Activated effector memory CD4-positive, alpha-beta T cell treated with anti-CD3 and anti-CD28 coated beads, Interleukin-2, amount 50 U/mL, for 16 hours (primary cell): Measurements from ENCODE around the gene EIF1.
"Not testable (repeated sequence)": the region's sequence is repeated elsewhere in the genome, so short reads cannot be mapped to it uniquely, and the experiment has no call there.

Experiments used
- DNase-seq: peaks from one replicate; pipeline ENCODE4 v3.0.0-alpha.2; 2020

Gene EIF1

DNA sequence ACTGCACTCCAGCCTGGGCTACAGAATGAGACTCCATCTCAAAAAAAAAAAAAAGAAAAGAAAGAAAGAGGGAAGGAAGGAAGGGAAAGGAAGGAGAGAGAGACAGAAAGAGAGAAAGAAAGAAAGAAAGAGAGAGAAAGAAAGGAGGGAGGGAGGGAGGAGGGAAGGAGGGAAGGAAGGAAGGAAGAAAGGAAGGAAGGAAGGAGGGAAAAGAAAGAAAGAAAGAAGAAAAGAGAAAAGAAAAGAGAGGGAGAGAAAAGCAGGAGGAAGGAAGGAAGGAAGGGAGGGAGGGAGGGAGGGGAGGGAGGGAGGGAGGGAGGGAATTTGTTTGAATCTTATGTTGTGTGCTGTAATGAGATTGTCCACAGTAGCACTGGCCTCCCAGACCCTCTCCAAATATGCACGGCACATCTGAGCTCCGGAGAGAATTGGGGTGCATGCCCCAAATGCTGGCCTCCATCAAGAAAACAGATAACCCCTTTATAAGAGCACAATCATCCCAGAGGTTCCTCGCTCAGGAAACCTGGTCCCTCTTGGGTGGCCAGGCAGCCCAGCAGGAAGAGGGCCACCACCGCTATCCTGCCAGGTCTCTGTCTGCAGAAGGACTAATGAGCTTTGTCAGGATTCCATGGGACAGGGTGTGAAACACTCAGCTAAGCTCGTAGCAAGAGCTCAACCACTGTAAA lies 8.8 kb upstream of the EIF1 start:
- no peak for DNase-seq

DNA sequence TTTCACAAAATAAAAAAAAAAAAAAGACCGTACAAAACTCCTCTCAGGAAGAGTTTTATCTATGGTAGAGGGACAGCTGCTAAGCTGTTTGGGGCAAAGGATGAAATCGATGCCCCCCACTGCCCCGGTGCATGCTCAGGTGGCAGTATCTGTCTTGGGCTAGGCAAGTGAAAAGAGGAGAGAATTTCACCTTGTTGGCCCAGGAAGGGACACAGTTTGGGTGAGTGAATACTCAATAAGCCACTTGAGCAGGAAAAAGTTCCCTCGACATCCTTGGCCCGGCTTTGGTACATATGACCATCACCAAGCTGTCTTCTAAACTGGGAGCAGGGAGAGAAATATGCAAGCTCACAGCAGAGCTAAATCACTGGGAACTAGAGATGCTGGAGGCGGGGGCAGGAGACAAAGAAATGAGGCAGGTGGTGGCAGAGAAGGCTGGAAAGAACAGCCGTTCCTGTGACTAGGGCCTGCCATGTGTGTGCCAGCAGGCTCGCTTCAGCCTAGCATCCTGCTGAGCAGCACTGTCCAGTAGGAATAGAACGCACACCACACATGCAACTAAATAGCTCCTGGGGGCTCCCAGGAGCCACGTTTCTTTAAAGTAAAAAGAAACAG lies 8.2 kb upstream of the EIF1 start:
- no peak for DNase-seq

DNA sequence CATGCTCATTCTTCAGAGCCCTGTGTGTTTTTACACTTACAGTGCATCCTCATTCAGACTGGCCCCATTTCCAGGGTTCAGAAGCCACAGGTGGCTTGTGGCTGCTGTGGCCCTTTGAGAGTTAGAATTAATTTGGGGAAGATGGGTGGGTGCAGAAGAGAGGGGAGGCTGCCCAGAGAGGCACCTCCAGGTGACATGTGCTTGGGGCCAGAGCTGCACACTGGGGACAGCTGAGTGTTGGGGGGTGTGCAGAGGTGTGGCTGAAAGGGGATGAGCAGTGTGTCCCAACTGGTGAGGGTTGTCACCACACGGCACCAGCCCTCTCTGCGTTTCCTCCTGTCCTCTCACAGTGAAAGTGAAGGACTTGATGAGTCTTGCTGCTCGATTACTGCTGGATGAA lies 6.9 kb upstream of the EIF1 start:
- DNase-seq: no peak

DNA sequence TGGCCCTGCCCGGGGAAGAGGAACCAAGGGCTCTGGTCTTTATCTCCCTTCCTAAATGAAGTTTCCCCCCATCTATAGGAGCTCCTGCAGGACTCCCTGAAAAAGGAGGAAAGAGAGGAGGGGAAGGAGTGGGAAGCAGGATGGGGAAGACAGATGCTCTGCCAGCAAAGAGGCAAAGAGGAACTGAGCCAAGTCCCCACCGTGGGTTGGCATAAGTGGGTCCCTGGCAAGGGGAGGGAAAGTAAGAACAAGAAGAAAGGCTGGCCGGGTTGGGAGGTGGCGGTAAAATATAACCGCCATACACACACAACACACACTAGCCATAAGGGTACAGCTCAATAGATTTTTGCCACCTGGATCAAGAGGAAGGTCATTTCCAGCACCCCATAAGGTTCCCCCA lies 6.1 kb upstream of the EIF1 start:
- DNase-seq: no peak

DNA sequence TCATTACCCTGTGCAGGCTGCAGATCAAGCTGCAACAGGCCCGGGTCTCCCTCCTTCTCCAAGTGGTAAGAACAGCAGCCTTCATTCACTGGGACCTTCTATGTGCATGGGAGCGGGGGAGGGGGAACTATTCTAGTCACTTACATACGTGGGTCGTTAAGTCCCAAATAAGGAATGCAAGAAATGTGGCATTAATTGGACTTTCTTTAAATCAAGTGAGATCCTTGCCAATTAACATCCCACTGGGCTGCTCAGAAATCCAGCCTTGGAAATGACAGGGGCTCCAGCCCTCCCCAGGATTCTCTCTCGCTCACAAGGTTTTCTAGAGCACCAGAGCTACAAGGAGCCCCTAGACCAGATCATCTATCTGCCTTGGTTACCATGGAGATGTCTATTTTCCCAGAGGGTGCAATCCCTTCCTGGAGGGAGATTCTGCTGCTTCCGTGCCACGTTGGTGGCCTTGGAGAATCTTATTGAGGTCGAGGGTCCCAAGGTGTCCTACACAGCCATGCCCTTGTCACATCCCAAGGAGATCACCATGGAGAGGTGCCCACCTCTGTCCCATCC lies 5.2 kb upstream of the EIF1 start:
- DNase-seq: no peak

DNA sequence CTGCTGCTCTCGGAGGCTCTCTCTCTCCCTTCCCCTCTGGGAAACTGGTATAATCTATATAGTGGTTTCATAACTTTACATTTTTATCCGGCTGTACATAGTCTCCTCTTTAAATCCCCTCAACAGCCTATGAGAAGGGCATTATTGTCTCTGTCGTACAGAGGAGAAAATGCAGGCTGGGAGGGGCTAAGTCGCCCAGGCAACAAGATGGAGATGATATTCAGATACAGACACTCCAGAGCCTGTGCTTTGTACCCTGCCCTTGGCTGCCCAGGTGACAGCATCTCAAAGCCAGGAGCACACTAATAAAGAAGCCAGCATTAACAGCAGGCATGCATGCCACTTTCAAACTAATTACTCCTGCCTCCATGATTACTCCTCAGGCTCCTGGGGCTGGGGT lies 4.7 kb upstream of the EIF1 start:
- no peak for DNase-seq

DNA sequence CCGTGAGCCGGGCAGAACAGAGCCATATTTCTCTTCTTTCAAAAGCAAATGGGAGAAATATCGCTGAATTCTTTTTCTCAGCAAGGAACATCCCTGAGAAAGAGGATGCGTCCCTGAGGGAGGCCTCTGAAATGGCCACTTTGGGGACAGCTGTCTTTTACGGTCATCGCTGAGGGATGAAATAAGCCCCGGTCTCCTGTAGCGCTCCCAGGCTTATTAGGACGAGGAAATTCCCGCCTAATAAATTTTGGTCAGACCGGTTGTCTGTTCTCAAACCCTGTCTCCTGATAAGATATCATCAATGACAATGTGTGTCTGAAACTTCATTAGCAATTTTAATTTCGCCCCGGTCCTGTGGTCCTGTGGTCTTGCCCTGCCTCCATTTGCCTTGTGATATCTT lies 2.9 kb upstream of the EIF1 start:
- DNase-seq: not testable (repeated sequence)

DNA sequence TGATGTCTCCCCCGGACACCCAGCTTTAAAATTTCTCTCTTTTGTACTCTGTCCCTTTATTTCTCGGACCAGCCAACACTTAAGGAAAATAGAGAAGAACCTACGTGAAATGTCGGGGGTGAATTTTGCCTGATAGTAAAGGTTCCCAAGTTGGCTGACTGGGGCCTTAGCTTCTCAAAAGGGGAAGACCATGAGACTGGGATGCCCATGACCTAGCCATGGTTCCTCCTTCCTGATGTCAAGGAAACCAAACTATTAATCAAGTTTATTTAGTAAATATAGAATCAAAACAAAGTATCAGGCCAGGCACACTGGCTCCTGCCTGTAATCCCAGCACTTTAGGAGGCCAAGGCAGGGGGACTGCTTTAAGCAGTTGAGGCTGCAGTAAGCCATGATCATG lies 2.4 kb upstream of the EIF1 start:
- no peak for DNase-seq

DNA sequence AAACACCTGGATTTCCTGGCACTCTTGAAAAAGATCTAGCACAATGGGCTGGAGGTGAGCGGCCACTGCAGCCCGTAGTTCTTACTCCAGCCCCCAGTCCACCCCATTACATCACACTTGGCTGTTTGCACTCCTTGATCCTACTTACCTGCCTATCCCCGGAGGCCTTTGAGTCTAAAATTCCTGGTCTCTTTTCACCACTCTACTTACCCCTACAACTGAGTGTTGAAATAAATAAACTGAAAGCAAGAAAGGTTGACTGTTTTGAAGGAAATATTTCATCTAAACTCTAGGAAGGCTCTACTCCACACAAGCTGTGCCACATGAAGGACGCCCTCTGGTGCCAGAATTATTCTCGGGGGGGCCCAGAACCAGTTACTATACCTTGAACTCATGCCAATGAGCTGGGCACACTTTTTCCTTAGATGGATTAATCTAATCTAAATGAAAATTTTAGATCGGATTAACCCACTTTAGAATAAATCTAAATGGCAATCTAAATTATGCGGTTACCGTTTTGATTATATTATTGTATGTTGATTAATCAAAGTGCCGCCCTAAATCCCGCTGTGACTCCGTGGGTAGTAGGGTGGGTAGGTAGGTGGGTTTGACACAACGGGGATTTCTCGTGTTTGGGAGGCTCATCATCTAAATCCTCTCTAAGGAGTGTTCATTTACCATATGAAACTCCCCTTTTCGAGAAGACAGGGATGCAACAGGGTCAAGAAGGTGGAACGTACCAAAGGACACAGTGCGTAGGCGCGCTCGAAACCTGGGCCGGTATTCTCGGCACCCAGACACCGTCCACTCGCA lies 651 bp upstream of the EIF1 start:
- peak; percentile 87 for DNase-seq

DNA sequence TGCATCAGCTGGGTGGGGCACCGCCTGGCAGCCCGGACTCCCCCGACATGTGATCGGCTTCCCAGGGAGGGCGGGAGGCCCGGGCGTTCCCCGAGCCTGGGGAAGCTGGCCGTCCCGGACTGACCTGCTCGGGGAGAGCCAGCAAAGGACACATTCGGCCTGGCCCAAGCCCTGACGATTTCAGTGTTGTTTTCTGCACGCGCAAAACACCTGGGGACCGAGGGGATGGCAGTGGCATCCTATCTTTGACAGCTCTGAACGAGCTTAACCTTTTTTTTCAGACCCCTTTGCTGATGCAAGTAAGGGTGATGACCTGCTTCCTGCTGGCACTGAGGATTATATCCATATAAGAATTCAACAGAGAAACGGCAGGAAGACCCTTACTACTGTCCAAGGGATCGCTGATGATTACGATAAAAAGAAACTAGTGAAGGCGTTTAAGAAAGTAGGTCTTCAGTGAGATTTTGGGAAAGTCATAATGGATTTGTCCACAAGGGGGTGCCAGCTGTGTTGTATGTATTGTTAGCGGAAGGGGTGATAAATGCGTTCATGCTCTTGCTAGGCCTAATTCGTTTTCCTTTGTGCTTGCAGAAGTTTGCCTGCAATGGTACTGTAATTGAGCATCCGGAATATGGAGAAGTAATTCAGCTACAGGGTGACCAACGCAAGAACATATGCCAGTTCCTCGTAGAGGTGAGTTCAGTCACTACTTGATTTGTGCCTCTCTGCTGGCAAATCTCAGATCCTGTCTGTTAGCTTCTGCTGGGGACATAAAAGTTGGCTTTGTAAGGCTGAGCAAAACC lies 1.0 kb downstream of the EIF1 start:
- peak; percentile 74 for DNase-seq

DNA sequence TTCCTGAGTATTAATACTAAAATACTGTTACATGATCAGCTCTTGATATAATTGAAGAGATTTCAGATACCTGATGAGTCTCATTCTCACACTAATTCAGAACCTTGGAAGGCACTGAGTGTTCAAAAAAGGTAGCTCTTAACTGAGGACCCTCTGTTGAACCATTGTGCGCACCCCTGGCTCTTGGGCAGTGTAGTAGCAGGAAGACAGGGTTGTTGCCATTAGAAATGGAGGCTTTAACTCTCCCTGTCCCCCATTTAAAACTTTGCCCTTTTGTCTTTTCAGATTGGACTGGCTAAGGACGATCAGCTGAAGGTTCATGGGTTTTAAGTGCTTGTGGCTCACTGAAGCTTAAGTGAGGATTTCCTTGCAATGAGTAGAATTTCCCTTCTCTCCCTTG lies 1.8 kb downstream of the EIF1 start:
- DNase-seq: no peak

DNA sequence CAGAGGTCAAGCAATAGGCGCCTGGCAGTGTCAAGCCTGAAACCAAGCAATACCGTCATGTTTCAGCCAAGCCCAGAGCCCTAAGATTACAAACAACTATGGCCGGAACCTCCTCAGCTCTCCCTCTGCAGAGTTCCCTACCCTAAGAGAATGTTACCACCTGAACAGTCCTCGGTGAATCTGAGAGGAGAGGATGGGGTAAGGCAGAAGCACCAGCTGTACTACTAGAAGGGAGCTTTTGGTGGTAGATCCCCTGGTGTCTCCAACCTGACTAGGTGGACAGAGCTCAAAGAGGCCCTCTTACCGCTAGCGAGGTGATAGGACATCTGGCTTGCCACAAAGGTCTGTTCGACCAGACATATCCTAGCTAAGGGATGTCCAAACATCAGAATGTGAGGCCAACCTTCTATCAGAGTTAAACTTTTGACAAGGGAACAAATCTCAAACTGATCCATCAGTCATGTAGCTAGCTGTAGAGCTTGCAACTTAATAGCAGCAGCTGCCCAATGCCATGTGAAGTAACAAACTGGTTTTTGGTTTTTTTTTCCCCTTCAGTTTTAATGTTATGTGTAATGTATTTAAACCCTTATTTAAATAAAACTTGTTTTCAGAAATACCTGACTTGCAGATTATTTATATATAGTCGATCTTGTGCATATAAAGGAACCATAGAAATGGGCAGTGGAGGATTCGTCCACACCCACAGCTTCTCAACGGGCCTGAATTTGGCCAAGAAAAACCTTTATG lies 2.5 kb downstream of the EIF1 start:
- no peak for DNase-seq

DNA sequence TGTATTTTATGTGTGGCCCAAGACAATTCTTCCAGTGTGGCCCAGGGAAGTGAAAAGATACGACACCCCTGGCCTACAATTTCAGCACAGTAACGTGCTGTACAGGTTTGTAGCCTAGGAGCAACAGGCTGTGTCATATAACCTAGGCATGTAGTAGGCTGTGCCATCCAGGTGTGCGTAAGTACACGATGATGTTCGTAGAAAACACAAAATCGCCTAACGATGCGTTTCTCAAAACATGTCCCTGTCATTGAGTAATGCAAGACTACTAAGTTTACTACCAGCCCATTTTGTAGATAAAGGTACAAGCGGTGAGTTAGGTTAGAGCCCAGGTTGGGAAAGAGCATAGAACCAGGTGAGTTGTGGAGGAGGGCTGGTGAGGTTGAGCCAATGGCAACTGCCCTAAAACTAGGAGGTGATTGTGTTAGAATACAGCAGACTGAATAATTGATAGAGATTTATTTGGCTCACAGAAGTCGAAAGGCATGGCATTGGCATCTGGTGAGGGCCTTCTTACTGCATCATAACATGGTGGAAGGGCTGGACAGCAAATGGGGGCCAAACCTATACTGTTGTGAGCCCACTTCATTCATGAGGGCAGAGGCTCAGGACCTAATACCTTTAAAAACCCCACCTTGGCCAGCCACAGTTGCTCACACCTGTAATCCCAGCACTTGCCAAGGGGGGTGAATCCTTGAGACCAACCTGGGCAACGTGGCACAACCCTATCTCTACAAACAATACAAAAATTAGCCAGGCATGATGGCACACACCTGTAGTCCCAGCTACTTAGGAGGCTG lies 4.2 kb downstream of the EIF1 start:
- DNase-seq: no peak

DNA sequence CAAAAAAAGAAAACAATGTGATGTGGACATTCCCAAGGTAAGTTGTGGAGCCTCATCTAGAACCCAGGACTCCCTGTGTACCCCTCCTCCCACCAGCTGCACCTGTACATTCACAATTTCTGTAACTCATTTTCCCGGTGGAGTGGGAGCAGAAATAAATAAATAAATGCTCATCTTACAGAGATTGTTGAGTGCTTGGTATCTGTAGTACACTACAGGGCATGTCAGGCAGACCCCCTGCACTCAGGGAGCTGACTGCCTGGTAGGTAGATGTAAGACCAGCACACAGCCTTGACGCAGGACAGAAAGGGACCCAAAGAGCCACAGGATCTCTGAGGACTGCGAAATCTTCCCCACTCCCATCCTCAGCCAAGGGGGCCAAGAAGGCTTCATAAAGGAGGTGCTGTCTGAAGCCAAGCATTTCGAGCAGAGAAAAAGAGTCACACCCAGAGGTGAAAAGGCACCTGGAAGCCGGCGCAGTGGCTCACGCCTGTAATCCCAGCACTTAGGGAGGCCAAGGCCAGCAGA lies 6.5 kb downstream of the EIF1 start:
- no peak for DNase-seq

DNA sequence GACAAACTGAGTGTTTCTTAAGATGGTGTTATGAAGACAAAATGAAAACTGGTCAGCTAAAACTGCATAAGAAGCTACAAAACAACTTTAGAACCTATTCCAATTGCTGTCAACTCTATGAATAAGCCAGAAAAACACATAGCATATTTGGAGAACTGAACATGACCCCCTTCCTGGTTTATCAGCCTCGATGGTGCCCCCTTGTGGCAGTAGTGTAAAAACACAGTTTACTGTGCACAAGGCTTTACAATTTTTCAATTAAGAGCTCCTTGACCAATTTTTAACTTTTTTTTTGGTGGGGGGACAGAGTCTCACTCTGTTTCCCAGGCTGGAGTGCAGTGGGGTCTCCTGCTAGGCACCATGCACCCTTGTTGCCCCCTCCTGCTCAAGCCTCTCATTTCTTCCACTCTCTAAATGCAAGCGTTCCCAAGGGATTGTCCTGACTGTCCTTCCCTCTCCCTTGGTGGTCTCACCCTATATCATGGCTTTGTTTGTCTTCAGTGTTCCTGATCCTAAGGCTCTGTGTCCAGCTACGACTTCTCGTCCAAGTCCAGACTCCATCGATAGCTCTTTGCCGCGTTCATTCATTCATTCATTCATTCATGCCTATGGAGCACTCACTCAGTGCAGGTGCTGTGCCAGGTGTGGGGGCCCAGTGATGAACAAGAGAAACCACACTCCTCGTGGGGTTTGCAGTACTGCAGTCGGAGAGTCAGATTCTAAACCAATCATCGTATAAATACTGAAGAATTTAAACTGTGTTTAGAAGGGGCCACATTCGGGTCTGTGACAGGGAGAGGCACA lies 7.5 kb downstream of the EIF1 start:
- peak; percentile 89 for DNase-seq

DNA sequence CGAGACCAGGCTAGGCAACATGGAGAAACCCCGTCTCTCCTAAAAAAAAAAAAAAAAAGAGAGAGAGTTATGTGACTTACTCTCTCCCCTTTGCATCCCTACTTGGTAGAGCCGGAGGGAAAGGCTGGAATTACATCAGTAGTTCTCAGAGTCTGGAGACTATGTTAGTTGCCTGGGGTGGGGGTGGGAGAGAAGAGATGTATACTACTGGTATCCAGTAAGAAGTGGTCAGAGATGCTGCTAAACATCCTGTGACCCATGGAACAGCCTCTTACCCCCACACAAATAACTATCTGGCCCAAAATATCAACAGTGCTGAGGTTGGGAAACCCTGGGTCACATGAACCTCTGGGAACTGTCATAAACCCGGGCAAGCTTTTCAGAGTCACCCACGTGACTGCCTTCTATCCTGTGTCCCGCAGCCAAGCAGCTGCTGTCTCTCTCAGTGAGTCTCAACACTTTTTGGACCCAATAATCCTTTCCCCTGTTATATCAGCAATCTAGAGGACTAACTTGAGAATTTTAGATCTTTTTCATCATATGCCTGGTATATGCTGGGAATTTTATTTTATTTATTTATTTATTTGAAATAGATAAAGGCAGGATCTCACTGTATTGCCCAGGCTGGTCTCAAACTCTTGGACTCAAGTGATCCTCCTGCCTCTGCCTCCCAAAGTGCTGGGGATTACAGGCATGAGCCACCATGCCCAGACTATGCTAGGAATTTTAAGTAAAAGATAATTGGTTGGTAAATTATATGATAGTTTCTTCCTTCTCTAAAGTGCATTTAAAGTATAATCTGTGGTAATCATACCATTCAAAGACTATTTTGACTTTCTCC lies 8.7 kb downstream of the EIF1 start:
- no peak for DNase-seq

DNA sequence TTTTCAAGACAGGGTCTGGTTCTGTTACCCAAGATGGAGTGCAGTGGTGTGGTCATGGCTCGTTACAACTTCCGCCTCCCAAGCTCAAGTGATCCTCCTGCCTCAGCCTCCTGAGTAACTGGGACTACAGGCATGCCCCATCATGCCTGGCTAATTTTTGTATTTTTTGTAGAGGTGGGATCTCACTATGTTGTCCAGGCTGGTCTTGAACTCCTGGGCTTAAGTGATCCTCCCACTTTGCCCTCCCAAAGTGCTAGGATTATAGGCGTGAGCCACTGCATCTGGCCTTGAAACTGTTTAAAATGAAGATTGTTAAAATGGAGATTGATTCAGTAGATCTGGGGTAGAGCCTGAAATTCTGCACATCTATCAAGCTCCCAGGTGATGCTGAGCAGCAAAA lies 12.2 kb downstream of the EIF1 start:
- DNase-seq: not testable (repeated sequence)

DNA sequence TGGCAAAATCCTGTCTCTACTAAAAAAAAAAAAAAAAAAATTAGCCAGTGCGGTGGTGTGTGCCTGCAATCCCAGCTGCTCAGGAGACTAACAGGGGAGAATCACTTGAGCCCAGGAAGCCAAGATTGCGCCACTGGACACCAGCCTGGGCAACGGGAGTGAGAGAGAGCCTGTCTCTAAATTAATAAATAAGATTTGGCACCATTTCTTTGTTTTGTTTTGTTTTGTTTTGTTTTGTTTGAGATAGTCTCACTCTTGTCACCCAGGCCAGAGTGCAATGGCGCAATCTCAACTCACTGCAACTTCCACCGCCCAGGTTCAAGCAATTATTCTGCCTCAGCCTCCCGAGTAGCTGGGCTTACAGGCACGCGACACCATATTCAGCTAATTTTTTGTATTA lies 14.0 kb downstream of the EIF1 start:
- DNase-seq: no peak

DNA sequence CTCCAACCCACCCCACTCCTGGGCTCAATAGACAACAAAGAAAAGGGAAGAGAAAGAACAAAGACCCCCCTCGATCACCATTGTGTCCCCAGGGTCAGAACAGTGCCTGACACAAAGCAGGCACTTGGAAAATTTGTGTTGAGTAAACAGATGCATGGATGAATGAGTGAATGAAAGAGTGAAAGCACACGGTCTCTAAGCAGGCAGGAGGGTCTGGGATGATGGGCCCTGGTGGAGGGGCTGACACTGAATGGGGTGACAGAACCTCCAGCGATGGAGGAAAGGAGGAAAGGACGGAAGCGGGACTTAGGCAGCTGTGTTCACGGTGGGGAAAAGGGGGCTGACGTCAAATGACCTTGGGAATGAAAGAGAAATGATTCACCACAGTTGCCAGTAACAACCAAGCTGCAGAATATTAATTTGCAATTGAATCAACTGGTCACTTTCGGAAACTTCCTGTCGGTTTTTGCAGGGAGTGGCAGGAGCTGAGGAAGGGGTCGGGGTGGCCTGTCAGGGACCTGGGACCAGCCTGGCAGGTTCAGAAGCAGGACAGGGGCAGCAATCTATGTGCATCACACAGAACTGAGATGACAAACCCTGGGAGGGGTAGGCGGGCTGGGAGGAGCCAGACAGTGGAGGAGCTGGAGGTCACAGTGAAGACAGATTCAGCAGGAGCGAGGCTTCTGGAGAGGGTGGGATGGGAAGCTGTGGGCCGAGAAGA lies 16.7 kb downstream of the EIF1 start:
- no peak for DNase-seq
